ENCODE data around the gene NBAS.

The NBAS gene

GRCh38 chr2:15560988-15561573 lies at the start of gene NBAS:
Gene NBAS (minus strand): TSS chr2:15561334. CDS start chr2:15561304, 30 bp downstream.
- peak within 1 kb of the TSS; percentile 99 for H3K4me3 Mint-ChIP-seq
- no peaks in the 10 kb centered on the region for H3K9me3 Mint-ChIP-seq
- H3K27me3 Mint-ChIP-seq: peaks cover 8% of the 10 kb centered on the region
- H3K36me3 Mint-ChIP-seq: peaks cover under 1% of the 10 kb centered on the region
- H3K4me1 Mint-ChIP-seq: peaks cover 26% of the 10 kb centered on the region
- peak within 1 kb of the TSS; percentile 87 for H3K27ac Mint-ChIP-seq
- ATAC-seq: peak; percentile 92

GRCh38 chr2:15610430-15610952 lies 49.4 kb upstream of the NBAS start:
- H3K27ac Mint-ChIP-seq: no peak overlapping the region
- peaks cover 60% of the 10 kb centered on the region for H3K36me3 Mint-ChIP-seq
- no peaks in the 10 kb centered on the region for H3K4me1 Mint-ChIP-seq
- no peak overlapping the region for H3K4me3 Mint-ChIP-seq
- H3K9me3 Mint-ChIP-seq: no peaks in the 10 kb centered on the region
- H3K27me3 Mint-ChIP-seq: no peaks in the 10 kb centered on the region
- ATAC-seq: no peak

GRCh38 chr2:15609341-15610042 lies 48.4 kb upstream of the NBAS start:
- Mint-ChIP-seq H3K9me3 (no peaks in the 10 kb centered on the region), H3K4me1 (no peaks in the 10 kb centered on the region), H3K27me3 (no peaks in the 10 kb centered on the region), H3K36me3 (peaks cover 60% of the 10 kb centered on the region), H3K27ac (no peak overlapping the region), H3K4me3 (no peak overlapping the region)
- ATAC-seq: no peak

- H3K27ac Mint-ChIP-seq: no peak overlapping the region
- H3K27me3 Mint-ChIP-seq: no peaks in the 10 kb centered on the region
- ATAC-seq: no peak
- H3K4me1 Mint-ChIP-seq: no peaks in the 10 kb centered on the region
- H3K36me3 Mint-ChIP-seq: peaks cover 62% of the 10 kb centered on the region
- H3K9me3 Mint-ChIP-seq: no peaks in the 10 kb centered on the region
- H3K4me3 Mint-ChIP-seq: no peak overlapping the region
These were observed 47.2 kb upstream of the NBAS start for GRCh38 chr2:15608392-15608761.

DNA sequence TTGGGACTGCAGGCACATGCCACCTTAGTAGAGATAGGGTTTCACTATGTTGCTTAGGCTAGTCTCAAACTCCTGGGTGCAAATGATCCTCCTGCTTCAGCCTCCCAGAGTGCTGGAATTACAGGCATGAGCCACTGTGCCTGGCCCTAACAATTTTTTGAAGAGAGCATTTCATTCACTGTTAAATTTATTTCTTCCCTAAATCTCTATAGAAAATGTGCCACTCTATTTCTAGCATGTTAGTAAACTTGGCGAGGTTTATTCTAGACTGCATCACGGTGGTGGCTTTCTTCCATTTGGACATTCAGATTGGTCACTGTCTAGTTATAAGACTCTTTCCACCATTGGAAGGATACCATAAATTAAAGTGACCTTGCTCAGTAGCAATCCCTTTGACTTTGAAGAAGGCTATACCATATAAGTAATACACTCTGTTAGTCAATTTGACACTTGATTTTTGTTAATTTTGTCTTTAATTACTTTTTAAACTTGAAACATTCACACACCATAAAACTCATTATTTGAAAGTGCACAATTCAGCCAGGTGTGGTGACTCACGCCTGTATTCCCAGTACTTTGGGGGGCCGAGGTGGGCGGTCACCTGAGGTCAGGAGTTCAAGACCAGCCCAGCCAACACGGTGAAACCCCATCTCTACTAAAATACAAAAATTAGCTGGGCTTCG lies 46.7 kb upstream of the NBAS start:
- no peaks in the 10 kb centered on the region for H3K27me3 Mint-ChIP-seq
- H3K4me1 Mint-ChIP-seq: no peaks in the 10 kb centered on the region
- no peaks in the 10 kb centered on the region for H3K9me3 Mint-ChIP-seq
- no peak overlapping the region for H3K27ac Mint-ChIP-seq
- H3K4me3 Mint-ChIP-seq: no peak overlapping the region
- no peak for ATAC-seq
- H3K36me3 Mint-ChIP-seq: peaks cover 65% of the 10 kb centered on the region

GRCh38 chr2:15606481-15607441 lies 45.6 kb upstream of the NBAS start:
- Mint-ChIP-seq H3K4me1 (no peaks in the 10 kb centered on the region), H3K9me3 (no peaks in the 10 kb centered on the region), H3K36me3 (peaks cover 75% of the 10 kb centered on the region), H3K27ac (no peak overlapping the region), H3K27me3 (no peaks in the 10 kb centered on the region), H3K4me3 (no peak overlapping the region)
- no peak for ATAC-seq

GRCh38 chr2:15605721-15606120 lies 44.6 kb upstream of the NBAS start:
- no peaks in the 10 kb centered on the region for H3K9me3 Mint-ChIP-seq
- no peak overlapping the region for H3K27ac Mint-ChIP-seq
- ATAC-seq: no peak
- H3K36me3 Mint-ChIP-seq: peaks cover 84% of the 10 kb centered on the region
- H3K4me3 Mint-ChIP-seq: no peak overlapping the region
- no peaks in the 10 kb centered on the region for H3K27me3 Mint-ChIP-seq
- no peaks in the 10 kb centered on the region for H3K4me1 Mint-ChIP-seq

DNA sequence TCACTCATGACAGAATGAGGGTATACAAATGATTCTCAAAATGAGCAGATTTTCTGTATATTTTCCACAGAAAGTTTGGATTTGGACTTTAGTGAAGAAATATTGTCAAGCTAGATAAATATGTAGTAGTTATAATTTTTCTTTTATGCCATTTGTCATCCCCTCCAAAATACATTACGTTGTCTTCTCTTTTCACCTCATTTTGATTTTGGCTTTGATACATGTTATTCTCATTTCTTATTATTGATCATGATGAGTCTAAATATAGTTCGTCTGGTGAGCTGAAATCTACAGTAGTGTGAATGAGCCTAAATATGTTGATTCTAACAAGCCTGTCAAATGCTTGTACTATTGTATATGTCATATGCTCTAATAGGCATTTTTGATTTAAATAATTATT lies 42.8 kb upstream of the NBAS start:
- peaks cover 76% of the 10 kb centered on the region for H3K36me3 Mint-ChIP-seq
- H3K4me3 Mint-ChIP-seq: no peak overlapping the region
- H3K4me1 Mint-ChIP-seq: no peaks in the 10 kb centered on the region
- H3K9me3 Mint-ChIP-seq: no peaks in the 10 kb centered on the region
- ATAC-seq: no peak
- H3K27ac Mint-ChIP-seq: no peak overlapping the region
- H3K27me3 Mint-ChIP-seq: no peaks in the 10 kb centered on the region

DNA sequence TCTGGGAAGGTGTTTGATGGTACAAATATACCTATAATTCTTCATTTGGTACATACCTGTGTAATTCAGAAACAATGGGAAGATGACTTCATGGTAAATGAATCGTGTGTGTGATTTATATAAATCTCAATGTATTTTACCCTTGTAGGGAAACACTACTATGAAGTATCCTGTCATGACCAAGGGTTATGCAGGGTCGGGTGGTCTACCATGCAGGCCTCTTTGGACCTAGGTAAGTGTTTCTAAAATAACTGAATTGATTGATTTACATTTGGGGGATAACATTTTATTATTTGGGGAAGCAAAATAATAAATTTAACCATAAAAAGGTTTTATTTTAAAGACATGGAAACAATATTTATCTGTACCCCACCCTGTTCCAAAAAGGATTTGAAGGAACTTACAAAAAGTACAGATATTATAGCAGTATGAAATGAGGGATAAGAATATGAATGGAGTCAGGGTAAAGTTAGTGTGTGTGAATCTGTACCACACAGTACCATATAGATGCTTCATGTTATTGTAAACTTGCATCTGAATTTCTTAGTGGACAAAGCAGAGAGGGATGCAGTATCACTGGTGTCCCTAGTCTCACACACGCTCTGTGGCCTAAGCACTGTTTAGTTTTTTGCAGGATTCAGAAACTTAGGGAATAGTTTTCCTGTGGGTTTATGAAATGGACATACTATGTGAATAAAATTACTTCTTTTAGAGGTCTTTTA lies 42.1 kb upstream of the NBAS start:
- Mint-ChIP-seq H3K9me3 (no peaks in the 10 kb centered on the region), H3K27me3 (no peaks in the 10 kb centered on the region), H3K27ac (no peak overlapping the region), H3K4me1 (no peaks in the 10 kb centered on the region), H3K36me3 (peaks cover 77% of the 10 kb centered on the region), H3K4me3 (no peak overlapping the region)
- no peak for ATAC-seq

DNA sequence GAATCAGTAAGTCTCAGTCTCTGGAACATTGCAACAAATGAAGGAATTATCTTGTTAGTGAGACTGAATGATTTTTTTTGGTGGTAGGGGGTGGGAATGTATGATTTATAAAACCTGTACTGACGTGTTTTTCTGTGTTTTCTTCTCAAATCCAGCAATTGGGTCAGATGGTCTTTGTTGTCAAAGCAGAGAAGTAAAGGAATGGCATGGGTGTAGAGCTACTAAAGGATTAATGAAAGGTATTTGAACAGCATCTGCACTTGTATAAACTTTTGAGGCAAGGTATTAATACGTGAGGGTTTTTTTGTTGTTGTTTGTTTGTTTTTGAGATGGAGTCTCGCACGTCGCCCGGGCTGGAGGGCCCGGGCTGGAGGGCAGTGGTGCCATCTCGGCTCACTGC lies 41.3 kb upstream of the NBAS start:
- ATAC-seq: no peak
- H3K27ac Mint-ChIP-seq: no peak overlapping the region
- peaks cover 72% of the 10 kb centered on the region for H3K36me3 Mint-ChIP-seq
- H3K9me3 Mint-ChIP-seq: no peaks in the 10 kb centered on the region
- no peaks in the 10 kb centered on the region for H3K4me1 Mint-ChIP-seq
- no peaks in the 10 kb centered on the region for H3K27me3 Mint-ChIP-seq
- no peak overlapping the region for H3K4me3 Mint-ChIP-seq

DNA sequence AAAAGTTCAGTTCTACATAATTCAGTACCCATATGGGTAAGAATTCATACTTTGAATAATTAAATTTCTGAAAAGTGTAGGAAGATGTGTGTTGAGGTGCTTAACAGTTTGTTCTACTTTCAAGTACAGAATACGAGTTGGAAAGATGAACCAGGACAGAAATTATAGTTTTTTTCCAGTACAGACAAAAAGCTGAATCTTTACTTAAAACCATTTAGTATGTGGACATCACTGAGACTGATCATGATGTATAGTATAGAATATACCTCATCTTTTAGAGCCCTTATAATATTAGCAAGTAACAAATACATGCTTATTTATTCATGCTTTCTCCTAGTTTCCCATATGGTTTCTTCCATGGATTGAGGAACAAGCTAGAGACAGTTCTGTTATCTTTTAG lies 40.5 kb upstream of the NBAS start:
- Mint-ChIP-seq H3K9me3 (no peaks in the 10 kb centered on the region), H3K4me3 (no peak overlapping the region), H3K27ac (no peak overlapping the region), H3K27me3 (no peaks in the 10 kb centered on the region), H3K36me3 (peaks cover 73% of the 10 kb centered on the region), H3K4me1 (no peaks in the 10 kb centered on the region)
- ATAC-seq: no peak

- no peak overlapping the region for H3K4me3 Mint-ChIP-seq
- H3K36me3 Mint-ChIP-seq: peaks cover 78% of the 10 kb centered on the region
- H3K27me3 Mint-ChIP-seq: no peaks in the 10 kb centered on the region
- no peaks in the 10 kb centered on the region for H3K9me3 Mint-ChIP-seq
- no peak for ATAC-seq
- no peak overlapping the region for H3K27ac Mint-ChIP-seq
- peaks cover 10% of the 10 kb centered on the region for H3K4me1 Mint-ChIP-seq
These were observed 38.9 kb upstream of the NBAS start for GRCh38 chr2:15599994-15600393.

DNA sequence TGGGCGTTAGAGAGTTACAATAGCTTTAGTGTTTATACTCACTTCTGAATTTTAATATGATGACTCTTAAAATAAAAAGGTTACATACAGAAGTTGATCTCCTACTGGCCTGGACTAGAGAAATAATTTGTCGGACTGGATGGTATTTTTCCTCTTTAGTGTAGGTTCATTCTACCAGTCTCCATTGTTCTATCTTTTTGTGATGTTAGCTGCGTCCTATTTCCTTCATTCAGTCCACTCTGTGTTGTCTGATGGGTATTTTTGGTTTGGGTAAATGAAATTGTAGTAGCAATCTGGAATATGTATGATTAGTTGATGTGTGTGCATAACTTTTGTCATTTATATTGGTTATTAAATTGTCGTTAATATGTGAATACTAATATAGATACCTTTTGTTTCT lies 35.8 kb upstream of the NBAS start:
- H3K27ac Mint-ChIP-seq: no peak overlapping the region
- no peaks in the 10 kb centered on the region for H3K9me3 Mint-ChIP-seq
- H3K27me3 Mint-ChIP-seq: no peaks in the 10 kb centered on the region
- H3K4me1 Mint-ChIP-seq: peaks cover 28% of the 10 kb centered on the region
- no peak for ATAC-seq
- H3K36me3 Mint-ChIP-seq: peaks cover 54% of the 10 kb centered on the region
- no peak overlapping the region for H3K4me3 Mint-ChIP-seq

DNA sequence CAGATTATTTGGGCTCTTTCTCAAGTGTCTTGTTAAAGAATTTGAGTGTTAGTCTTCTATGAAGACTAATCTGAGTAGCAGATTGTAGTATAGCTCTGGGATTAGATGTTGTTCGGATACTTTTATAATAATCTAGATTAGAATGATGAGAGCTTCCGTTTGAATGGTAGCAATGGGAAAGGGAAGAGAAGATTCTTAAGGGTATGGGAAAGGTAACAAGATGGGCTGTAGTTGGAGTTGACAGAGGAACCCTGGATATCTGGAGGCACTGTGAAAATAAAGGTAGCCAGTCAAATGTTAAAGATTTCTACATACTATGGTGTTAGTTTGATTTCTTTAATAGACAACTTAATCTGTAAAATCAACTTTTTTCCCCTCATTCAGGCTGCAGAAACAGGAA lies 35.2 kb upstream of the NBAS start:
- Mint-ChIP-seq H3K36me3 (peaks cover 51% of the 10 kb centered on the region), H3K9me3 (no peaks in the 10 kb centered on the region)

More for the DNA sequence above, 35.2 kb upstream of the NBAS start:
- H3K4me1 Mint-ChIP-seq: peaks cover 32% of the 10 kb centered on the region
- H3K27me3 Mint-ChIP-seq: no peaks in the 10 kb centered on the region
- no peak overlapping the region for H3K4me3 Mint-ChIP-seq
- peak overlapping the region; percentile 7 for H3K27ac Mint-ChIP-seq
- ATAC-seq: no peak
